ENCODE data around the gene B4GAT1. TPM values are rescaled to one million over a fixed set of nuclear protein-coding genes. Genes with fewer than 3 reads are reported as not detected.
A peak's percentile ranks its signal among the peaks of the same experiment; 100 is the strongest.

Gene B4GAT1
- total and polyA plus RNA-seq, 2 of the 13 experiments (the other 11 are each of a cell fraction or from before 2014, with no cell fraction given): 40.4 to 109 TPM

DNA sequence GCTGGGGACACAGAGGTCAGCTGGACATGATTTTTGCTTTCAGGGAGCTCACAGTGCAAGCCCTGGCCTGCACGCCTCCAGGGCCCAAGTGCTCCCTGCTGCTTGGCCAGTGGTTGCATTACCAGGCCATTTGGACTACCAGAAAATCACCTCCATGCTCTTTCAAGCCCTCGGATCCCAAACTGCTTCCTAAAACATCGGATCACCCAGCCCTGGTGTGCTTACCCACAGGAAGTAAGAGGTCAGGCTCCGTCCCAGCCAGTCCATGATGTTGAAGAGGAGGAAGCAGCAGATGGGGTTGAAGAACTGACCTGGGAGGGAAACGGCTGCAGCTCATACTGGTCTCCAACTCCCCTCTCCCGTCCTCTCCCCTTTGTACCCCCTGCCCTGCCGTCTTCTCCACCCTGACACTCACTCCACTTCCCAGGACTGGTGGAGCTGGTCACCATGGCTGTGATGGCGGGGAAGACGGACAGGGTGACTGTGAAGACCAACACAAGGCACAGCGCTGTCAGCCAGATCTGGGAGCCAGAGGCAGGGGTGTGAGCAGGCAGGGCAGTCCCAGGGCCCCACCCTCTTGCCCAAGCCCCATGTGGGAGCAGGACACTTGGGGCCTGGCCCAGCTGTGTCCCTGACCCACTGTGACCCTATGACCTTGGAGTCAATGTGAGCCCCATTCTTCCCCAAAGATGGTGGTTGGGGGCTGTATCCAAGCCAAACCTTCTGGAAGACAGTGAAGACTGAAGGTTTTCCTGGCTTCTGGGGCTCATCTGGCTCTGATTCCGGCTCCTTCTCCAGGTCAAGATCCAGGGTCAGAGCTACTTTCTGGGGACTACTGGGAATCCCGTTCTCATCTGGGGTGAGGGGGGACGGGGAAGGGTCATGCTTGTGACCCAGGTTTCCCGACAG is 18.5 kb upstream of the B4GAT1 start (continued):
- TF ChIP-seq FOXA3 (CRISPR knock-in tag; IDR thresholded peaks at IDR 0.05) (no peak), SAFB2 (CRISPR knock-in tag; IDR thresholded peaks at IDR 0.05; ENCODE audit: borderline replicate concordance, low read depth) (peak; percentile 51; the same call in 1 of the 2 replicates), SNRNP70 (IDR thresholded peaks at IDR 0.05; ENCODE audit: low read depth, low read length) (no peak), FOXM1 (CRISPR knock-in tag; IDR thresholded peaks at IDR 0.05) (no peak), NR2F6 (IDR thresholded peaks at IDR 0.05) (peak; percentile 60), NR2F6 (CRISPR knock-in tag; IDR thresholded peaks at IDR 0.05) (0 out of 2 replicates have a peak, but pooled peaks have one; percentile 18), ZNF75D (CRISPR knock-in tag; IDR thresholded peaks at IDR 0.05; ENCODE audit: borderline replicate concordance) (no peak), AGO2 (optimal IDR thresholded peaks at IDR 0.05; ENCODE audit: low read depth, low read length) (peak; percentile 88), NR2C2 (CRISPR knock-in tag; IDR thresholded peaks at IDR 0.05; ENCODE audit: borderline replicate concordance) (peak; percentile 31; the same call in 1 of the 2 replicates), U2AF2 (IDR thresholded peaks at IDR 0.05; ENCODE audit: low read depth, low read length) (no peak), XBP1 (CRISPR knock-in tag; IDR thresholded peaks at IDR 0.05) (no peak), ZFP36 (IDR thresholded peaks at IDR 0.05; ENCODE audit: borderline replicate concordance, low read depth, low read length, partially characterized antibody) (no peak), TRIM24 (CRISPR knock-in tag; IDR thresholded peaks at IDR 0.05) (no peak), ZFP36L1 (CRISPR knock-in tag; IDR thresholded peaks at IDR 0.05) (no peak)
- TF ChIP-seq, protein P1, sequence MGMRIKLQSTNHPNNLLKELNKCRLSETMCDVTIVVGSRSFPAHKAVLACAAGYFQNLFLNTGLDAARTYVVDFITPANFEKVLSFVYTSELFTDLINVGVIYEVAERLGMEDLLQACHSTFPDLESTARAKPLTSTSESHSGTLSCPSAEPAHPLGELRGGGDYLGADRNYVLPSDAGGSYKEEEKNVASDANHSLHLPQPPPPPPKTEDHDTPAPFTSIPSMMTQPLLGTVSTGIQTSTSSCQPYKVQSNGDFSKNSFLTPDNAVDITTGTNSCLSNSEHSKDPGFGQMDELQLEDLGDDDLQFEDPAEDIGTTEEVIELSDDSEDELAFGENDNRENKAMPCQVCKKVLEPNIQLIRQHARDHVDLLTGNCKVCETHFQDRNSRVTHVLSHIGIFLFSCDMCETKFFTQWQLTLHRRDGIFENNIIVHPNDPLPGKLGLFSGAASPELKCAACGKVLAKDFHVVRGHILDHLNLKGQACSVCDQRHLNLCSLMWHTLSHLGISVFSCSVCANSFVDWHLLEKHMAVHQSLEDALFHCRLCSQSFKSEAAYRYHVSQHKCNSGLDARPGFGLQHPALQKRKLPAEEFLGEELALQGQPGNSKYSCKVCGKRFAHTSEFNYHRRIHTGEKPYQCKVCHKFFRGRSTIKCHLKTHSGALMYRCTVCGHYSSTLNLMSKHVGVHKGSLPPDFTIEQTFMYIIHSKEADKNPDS (CRISPR knock-in tag; IDR thresholded peaks at IDR 0.05): no peak; the same call in 1 of the 2 replicates
- TF ChIP-seq, protein P2, sequence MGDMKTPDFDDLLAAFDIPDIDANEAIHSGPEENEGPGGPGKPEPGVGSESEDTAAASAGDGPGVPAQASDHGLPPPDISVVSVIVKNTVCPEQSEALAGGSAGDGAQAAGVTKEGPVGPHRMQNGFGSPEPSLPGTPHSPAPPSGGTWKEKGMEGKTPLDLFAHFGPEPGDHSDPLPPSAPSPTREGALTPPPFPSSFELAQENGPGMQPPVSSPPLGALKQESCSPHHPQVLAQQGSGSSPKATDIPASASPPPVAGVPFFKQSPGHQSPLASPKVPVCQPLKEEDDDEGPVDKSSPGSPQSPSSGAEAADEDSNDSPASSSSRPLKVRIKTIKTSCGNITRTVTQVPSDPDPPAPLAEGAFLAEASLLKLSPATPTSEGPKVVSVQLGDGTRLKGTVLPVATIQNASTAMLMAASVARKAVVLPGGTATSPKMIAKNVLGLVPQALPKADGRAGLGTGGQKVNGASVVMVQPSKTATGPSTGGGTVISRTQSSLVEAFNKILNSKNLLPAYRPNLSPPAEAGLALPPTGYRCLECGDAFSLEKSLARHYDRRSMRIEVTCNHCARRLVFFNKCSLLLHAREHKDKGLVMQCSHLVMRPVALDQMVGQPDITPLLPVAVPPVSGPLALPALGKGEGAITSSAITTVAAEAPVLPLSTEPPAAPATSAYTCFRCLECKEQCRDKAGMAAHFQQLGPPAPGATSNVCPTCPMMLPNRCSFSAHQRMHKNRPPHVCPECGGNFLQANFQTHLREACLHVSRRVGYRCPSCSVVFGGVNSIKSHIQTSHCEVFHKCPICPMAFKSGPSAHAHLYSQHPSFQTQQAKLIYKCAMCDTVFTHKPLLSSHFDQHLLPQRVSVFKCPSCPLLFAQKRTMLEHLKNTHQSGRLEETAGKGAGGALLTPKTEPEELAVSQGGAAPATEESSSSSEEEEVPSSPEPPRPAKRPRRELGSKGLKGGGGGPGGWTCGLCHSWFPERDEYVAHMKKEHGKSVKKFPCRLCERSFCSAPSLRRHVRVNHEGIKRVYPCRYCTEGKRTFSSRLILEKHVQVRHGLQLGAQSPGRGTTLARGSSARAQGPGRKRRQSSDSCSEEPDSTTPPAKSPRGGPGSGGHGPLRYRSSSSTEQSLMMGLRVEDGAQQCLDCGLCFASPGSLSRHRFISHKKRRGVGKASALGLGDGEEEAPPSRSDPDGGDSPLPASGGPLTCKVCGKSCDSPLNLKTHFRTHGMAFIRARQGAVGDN (CRISPR knock-in tag; IDR thresholded peaks at IDR 0.05): peak; percentile 48
- TF ChIP-seq, protein P3, sequence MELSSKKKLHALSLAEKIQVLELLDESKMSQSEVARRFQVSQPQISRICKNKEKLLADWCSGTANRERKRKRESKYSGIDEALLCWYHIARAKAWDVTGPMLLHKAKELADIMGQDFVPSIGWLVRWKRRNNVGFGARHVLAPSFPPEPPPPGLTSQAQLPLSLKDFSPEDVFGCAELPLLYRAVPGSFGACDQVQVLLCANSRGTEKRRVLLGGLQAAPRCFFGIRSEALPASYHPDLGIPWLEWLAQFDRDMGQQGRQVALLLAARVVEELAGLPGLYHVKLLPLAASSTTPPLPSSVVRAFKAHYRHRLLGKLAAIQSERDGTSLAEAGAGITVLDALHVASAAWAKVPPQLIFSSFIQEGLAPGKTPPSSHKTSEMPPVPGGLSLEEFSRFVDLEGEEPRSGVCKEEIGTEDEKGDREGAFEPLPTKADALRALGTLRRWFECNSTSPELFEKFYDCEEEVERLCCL (CRISPR knock-in tag; IDR thresholded peaks at IDR 0.05; ENCODE audit: borderline replicate concordance): no peak
- TF ChIP-seq, protein P4, sequence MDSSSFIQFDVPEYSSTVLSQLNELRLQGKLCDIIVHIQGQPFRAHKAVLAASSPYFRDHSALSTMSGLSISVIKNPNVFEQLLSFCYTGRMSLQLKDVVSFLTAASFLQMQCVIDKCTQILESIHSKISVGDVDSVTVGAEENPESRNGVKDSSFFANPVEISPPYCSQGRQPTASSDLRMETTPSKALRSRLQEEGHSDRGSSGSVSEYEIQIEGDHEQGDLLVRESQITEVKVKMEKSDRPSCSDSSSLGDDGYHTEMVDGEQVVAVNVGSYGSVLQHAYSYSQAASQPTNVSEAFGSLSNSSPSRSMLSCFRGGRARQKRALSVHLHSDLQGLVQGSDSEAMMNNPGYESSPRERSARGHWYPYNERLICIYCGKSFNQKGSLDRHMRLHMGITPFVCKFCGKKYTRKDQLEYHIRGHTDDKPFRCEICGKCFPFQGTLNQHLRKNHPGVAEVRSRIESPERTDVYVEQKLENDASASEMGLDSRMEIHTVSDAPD (CRISPR knock-in tag; IDR thresholded peaks at IDR 0.05): no peak
- TF ChIP-seq, protein P5, sequence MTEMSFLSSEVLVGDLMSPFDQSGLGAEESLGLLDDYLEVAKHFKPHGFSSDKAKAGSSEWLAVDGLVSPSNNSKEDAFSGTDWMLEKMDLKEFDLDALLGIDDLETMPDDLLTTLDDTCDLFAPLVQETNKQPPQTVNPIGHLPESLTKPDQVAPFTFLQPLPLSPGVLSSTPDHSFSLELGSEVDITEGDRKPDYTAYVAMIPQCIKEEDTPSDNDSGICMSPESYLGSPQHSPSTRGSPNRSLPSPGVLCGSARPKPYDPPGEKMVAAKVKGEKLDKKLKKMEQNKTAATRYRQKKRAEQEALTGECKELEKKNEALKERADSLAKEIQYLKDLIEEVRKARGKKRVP (CRISPR knock-in tag; IDR thresholded peaks at IDR 0.05): no peak
